H9 (cell line): ENCODE measurements around the gene TAS2R14. TPM values are rescaled to one million over a fixed set of nuclear protein-coding genes. Genes with fewer than 3 reads are reported as not detected.

ENCODE experiments used
- DNase-seq: peaks from one replicate; pipeline ENCODE4 v3.0.0-alpha.2; 2017
- H2AFZ ChIP-seq: one replicate; pipeline ENCODE4 v1.6.1; 2013; ENCODE audit warnings: mild to moderate bottlenecking, low read length, control low read depth, moderate library complexity
- H2AK5ac ChIP-seq: 2 replicates; pipeline ENCODE4 v1.6.1; 2013; ENCODE audit warnings: low read length, control low read depth, mixed read lengths; ENCODE audit not compliant: insufficient read length
- H2BK120ac ChIP-seq: one replicate; pipeline ENCODE4 v1.6.1; 2013; ENCODE audit warnings: low read depth, mild to moderate bottlenecking, low read length, control low read depth, inconsistent platforms; ENCODE audit not compliant: poor library complexity, severe bottlenecking
- H2BK12ac ChIP-seq: 2 replicates; pipeline ENCODE4 v1.6.1; 2013; ENCODE audit warnings: low read length, control low read depth, mixed read lengths, low read depth; ENCODE audit not compliant: insufficient read length
- H2BK15ac ChIP-seq: 2 replicates; pipeline ENCODE4 v1.6.1; 2013; ENCODE audit warnings: low read depth, low read length, control low read depth
- H2BK20ac ChIP-seq: one replicate; pipeline ENCODE4 v1.6.1; 2013; ENCODE audit warnings: low read depth, mild to moderate bottlenecking, low read length, control low read depth, inconsistent platforms; ENCODE audit not compliant: poor library complexity, severe bottlenecking
- H2BK5ac ChIP-seq: 2 replicates; pipeline ENCODE4 v1.6.1; 2013; ENCODE audit warnings: low read length, control low read depth, mixed read lengths; ENCODE audit not compliant: insufficient read length
- H3K14ac ChIP-seq: 2 replicates; pipeline ENCODE4 v1.6.1; 2013; ENCODE audit warnings: low read length, control low read depth; ENCODE audit not compliant: insufficient read depth
- H3K18ac ChIP-seq: 2 replicates; pipeline ENCODE4 v1.6.1; 2013; ENCODE audit warnings: low read depth, mild to moderate bottlenecking, mixed read lengths, low read length, control low read depth; ENCODE audit not compliant: insufficient read length
- H3K23ac ChIP-seq: 2 replicates; pipeline ENCODE4 v1.6.1; 2013; ENCODE audit warnings: low read length, control low read depth, mixed read lengths, low read depth; ENCODE audit not compliant: insufficient read length
- H3K23me2 ChIP-seq: 2 replicates; pipeline ENCODE4 v1.6.1; 2013; ENCODE audit warnings: low read depth, mild to moderate bottlenecking, mixed read lengths, low read length, control low read depth; ENCODE audit not compliant: insufficient read length, poor library complexity, severe bottlenecking
- H3K27ac ChIP-seq: 2 replicates; pipeline ENCODE4 v1.5.1; 2013; ENCODE audit warnings: low read length, control low read depth, mixed read lengths, low read depth; ENCODE audit not compliant: insufficient read length
- H3K27me3 ChIP-seq: 2 replicates; pipeline ENCODE4 v1.6.1; 2013; ENCODE audit warnings: low read length, control low read depth, inconsistent platforms; ENCODE audit not compliant: insufficient read depth
- H3K4ac ChIP-seq: 2 replicates; pipeline ENCODE4 v1.6.1; 2013; ENCODE audit warnings: low read depth, mild to moderate bottlenecking, control low read depth, inconsistent platforms, low read length, moderate library complexity
- H3K4me1 ChIP-seq: 2 replicates; pipeline ENCODE4 v1.6.1; 2013; ENCODE audit warnings: low read length, control low read depth, inconsistent platforms; ENCODE audit not compliant: insufficient read depth
- H3K4me2 ChIP-seq: 2 replicates; pipeline ENCODE4 v1.6.1; 2013; ENCODE audit warnings: low read length, control low read depth, mixed read lengths; ENCODE audit not compliant: insufficient read length, insufficient read depth
- H3K56ac ChIP-seq: 2 replicates; pipeline ENCODE4 v1.6.1; 2013; ENCODE audit warnings: low read depth, mild to moderate bottlenecking, mixed read lengths, low read length, control low read depth; ENCODE audit not compliant: insufficient read length
- H3K79me1 ChIP-seq: 2 replicates; pipeline ENCODE4 v1.6.1; 2013; ENCODE audit warnings: low read depth, mild to moderate bottlenecking, moderate library complexity, low read length, control low read depth, inconsistent platforms; ENCODE audit not compliant: insufficient read depth, poor library complexity, severe bottlenecking
- H3K79me2 ChIP-seq: 2 replicates; pipeline ENCODE4 v1.6.1; 2013; ENCODE audit warnings: low read length, control low read depth, inconsistent platforms; ENCODE audit not compliant: insufficient read depth
- H3K9ac ChIP-seq: 2 replicates; pipeline ENCODE4 v1.6.1; 2013; ENCODE audit warnings: low read length, control low read depth, mixed read lengths; ENCODE audit not compliant: insufficient read length; ENCODE audit errors: extremely low read depth
- H3K9me3 ChIP-seq: one replicate; pipeline ENCODE4 v1.6.1; 2013; ENCODE audit warnings: low read depth, low read length, inconsistent platforms; ENCODE audit not compliant: control insufficient read depth
- H3T11ph ChIP-seq: one replicate; pipeline ENCODE4 v1.6.1; 2013; ENCODE audit warnings: mild to moderate bottlenecking, low read length, control low read depth, inconsistent platforms
- H4K20me1 ChIP-seq: one replicate; pipeline ENCODE4 v1.6.1; 2013; ENCODE audit not compliant: control insufficient read depth, insufficient read length, insufficient read depth
- H4K5ac ChIP-seq: 2 replicates; pipeline ENCODE4 v1.6.1; 2013; ENCODE audit warnings: low read depth, mild to moderate bottlenecking, mixed read lengths, low read length, control low read depth; ENCODE audit not compliant: insufficient read length
- H4K8ac ChIP-seq: replicated peaks from 2 replicates; pipeline ENCODE4 v1.6.1; 2013; ENCODE audit warnings: low read length, control low read depth, mixed read lengths, low read depth; ENCODE audit not compliant: insufficient read length
- H4K91ac ChIP-seq: 2 replicates; pipeline ENCODE4 v1.6.1; 2013; ENCODE audit warnings: low read depth, mild to moderate bottlenecking, moderate library complexity, mixed read lengths, low read length, control low read depth; ENCODE audit not compliant: insufficient read length
- H3K27ac Mint-ChIP-seq, 3 experiments: 2 replicates in 2 of 3; 3 replicates in 1 of 3; pipeline ENCODE4 v1.8.0; 2020 to 2021; ENCODE audit warnings: mixed read lengths in 3 of 3, mild to moderate bottlenecking in 1 of 3, moderate library complexity in 1 of 3
- H3K27me3 Mint-ChIP-seq: 2 replicates; pipeline ENCODE4 v1.8.0; 2021; ENCODE audit warnings: low read depth, mild to moderate bottlenecking, moderate library complexity, mixed read lengths
- H3K36me3 Mint-ChIP-seq, 3 experiments: 2 replicates in 2 of 3; 3 replicates in 1 of 3; pipeline ENCODE4 v1.8.0; 2020 to 2021; ENCODE audit warnings: low read depth in 3 of 3, mixed read lengths in 3 of 3; ENCODE audit not compliant: insufficient read depth in 1 of 3
- H3K4me1 Mint-ChIP-seq, 2 experiments: 2 replicates each; pipeline ENCODE4 v1.8.0; 2020; ENCODE audit warnings: mixed read lengths in 2 of 2
- H3K4me3 Mint-ChIP-seq, 2 experiments: 2 replicates in 1 of 2; 3 replicates in 1 of 2; pipeline ENCODE4 v1.8.0; 2020 to 2021; ENCODE audit warnings: mild to moderate bottlenecking in 2 of 2, mixed read lengths in 2 of 2, moderate library complexity in 1 of 2
- H3K9me3 Mint-ChIP-seq, 2 experiments: 2 replicates in 1 of 2; 3 replicates in 1 of 2; pipeline ENCODE4 v1.8.0; 2020; ENCODE audit warnings: mild to moderate bottlenecking in 2 of 2, mixed read lengths in 2 of 2, moderate library complexity in 1 of 2
- WGBS: extraction: QIAGEN DNeasy Blood & Tissue Kit; methylation state at CpG from one replicate; pipeline ENCODE4 v1.1.7; 2013; ENCODE audit warnings: missing lambda C conversion rate, low lambda C conversion rate, mixed read lengths; ENCODE audit not compliant: insufficient read length; ENCODE audit errors: extremely low coverage; 5-methylcytosine and 5-hydroxymethylcytosine counted together
- total RNA-seq: library from RNA; stranded (reverse); gene quantifications from 2 replicates; pipeline ENCODE4 v1.2.1, GENCODE V29; 2021
- TF ChIP-seq, protein P1 (sequence below): fragments of 200-600 bp; sonication (generic); conservative IDR thresholded peaks from 3 replicates; pipeline ENCODE4 v1.8.0; 2021; ENCODE audit warnings: antibody characterized with exemption, mild to moderate bottlenecking

Gene TAS2R14
- total RNA-seq, 1 experiment from 2014 or later, result 2.1 TPM

DNA sequence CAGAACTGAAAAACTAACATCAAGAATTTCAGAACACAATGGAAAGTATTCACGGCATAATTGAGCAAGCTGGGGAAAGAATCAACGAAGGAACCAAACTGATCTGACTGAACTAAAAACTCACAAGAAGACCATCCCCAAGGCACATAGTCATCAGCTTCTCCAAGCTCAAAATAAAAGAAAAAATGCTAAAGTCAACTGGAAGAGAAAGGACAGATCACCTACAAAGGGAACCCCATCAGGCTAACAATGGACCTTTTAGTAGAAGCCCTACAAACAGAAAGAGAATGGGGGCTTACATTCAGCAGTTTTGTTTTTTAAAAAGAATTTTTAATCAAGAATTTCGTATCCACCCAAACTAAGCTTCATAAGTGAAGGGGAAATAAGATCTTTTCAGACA lies 35.9 kb upstream of the TAS2R14 start:
- peaks cover 5% of the 10 kb centered on the region; the same call in 1 of the 2 replicates for H3K4me1 ChIP-seq
- no peak overlapping the region for H4K91ac ChIP-seq
- H2BK5ac ChIP-seq, result no peak overlapping the region
- H3K56ac ChIP-seq, result no peak overlapping the region
- no peak overlapping the region for H4K5ac ChIP-seq
- H3K9me3 ChIP-seq, result no peaks in the 10 kb centered on the region
- H3K79me2 ChIP-seq, result no peaks in the 10 kb centered on the region
- H4K20me1 ChIP-seq, result no peaks in the 10 kb centered on the region
- no peak overlapping the region for H3K4me2 ChIP-seq
- H3K9ac ChIP-seq, result no peak overlapping the region
- no peak overlapping the region for H2AK5ac ChIP-seq
- H3K4me3 Mint-ChIP-seq, result no peak overlapping the region
- H3K27ac Mint-ChIP-seq, result peak overlapping the region in 1 of 3 experiments; percentile 52; a peak in 3 of 7 replicates
- 0 out of 7 replicates have a peak, but pooled peaks cover 0 to 6% (median 0%) of the 10 kb centered on the region in 3 experiments for H3K36me3 Mint-ChIP-seq
- H3K27ac ChIP-seq, result no peak overlapping the region
- no peak overlapping the region for H2BK12ac ChIP-seq
- DNase-seq, result no peak
- TF ChIP-seq, protein P1, sequence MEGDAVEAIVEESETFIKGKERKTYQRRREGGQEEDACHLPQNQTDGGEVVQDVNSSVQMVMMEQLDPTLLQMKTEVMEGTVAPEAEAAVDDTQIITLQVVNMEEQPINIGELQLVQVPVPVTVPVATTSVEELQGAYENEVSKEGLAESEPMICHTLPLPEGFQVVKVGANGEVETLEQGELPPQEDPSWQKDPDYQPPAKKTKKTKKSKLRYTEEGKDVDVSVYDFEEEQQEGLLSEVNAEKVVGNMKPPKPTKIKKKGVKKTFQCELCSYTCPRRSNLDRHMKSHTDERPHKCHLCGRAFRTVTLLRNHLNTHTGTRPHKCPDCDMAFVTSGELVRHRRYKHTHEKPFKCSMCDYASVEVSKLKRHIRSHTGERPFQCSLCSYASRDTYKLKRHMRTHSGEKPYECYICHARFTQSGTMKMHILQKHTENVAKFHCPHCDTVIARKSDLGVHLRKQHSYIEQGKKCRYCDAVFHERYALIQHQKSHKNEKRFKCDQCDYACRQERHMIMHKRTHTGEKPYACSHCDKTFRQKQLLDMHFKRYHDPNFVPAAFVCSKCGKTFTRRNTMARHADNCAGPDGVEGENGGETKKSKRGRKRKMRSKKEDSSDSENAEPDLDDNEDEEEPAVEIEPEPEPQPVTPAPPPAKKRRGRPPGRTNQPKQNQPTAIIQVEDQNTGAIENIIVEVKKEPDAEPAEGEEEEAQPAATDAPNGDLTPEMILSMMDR, result no peak
- no peak overlapping the region for H3K23ac ChIP-seq
- H3K14ac ChIP-seq, result no peak overlapping the region
- no peaks in the 10 kb centered on the region for H3K27me3 Mint-ChIP-seq
- WGBS, result no CpG with 5 or more reads among the region's 3 CpGs
- no peak overlapping the region for H3K4ac ChIP-seq
- H2BK15ac ChIP-seq, result no peak overlapping the region
- no peaks in the 10 kb centered on the region for H3K23me2 ChIP-seq
- no peak overlapping the region for H2BK120ac ChIP-seq
- H3K9me3 Mint-ChIP-seq, result peaks cover 0 to 7% of the 10 kb centered on the region in 2 experiments; a peak in 1 of 5 replicates
- H2AFZ ChIP-seq, result no peak overlapping the region
- H3K18ac ChIP-seq, result no peak overlapping the region
- H3K27me3 ChIP-seq, result no peaks in the 10 kb centered on the region
- no peak overlapping the region for H4K8ac ChIP-seq
- peaks cover 50% of the 10 kb centered on the region in 2 experiments for H3K4me1 Mint-ChIP-seq
- no peak overlapping the region for H3T11ph ChIP-seq
- H3K79me1 ChIP-seq, result no peaks in the 10 kb centered on the region
- H2BK20ac ChIP-seq, result no peak overlapping the region
